ENCODE data around the gene CMIP. TPM values are rescaled to one million over a fixed set of nuclear protein-coding genes. Genes with fewer than 3 reads are reported as not detected.
A peak's percentile ranks its signal among the peaks of the same experiment; 100 is the strongest.

Gene CMIP
- total RNA-seq, 4 donors from 2014 or later, result 16.7 to 104 (median 43.6) TPM

DNA sequence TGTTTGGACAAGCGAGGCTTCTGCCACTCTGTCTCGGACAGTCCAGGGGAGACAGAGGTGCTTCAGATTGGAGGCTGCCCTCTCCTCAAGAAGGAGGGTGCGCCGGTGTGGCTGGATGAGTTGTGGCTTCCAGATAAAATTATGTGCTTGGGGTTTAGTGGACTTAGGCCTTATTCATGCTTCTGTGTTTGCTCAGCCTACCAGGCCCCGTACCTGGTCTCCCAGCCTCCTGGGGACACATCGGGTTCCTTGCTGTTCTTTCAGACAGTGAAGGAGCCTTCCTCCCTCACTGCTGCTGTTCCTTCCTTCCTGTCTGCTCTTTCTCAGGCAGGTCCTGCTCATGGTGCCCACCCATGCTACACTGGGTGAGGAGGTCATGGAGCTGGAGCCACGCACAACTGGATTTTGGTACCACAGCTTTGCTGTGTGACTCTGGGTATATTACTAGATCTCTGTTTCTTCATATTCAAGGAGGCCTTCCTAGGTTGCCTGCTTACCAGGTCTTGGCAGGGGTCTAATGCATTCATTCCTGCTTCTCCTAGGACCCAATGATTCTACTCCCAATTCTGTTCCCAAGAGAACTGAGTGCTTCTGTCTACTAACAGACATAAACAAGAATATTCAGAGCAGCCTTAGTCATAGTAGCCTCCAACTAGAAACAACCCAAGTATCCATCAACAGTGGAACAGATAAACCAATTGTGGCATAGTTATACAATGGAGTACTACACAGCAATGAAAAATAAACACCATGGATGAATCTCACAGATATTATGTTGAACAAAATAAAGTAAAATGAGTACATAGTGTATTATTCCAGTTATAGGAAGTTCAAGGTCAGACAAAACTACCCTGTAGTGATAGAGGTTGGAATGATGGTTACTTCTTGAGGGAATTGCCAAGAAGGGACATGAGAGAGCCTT lies 121.7 kb downstream of the CMIP start:
- H3K4me1 ChIP-seq, result no peaks in the 10 kb centered on the region
- H3K4me3 ChIP-seq, result no peak overlapping the region
- TF ChIP-seq, protein P1, sequence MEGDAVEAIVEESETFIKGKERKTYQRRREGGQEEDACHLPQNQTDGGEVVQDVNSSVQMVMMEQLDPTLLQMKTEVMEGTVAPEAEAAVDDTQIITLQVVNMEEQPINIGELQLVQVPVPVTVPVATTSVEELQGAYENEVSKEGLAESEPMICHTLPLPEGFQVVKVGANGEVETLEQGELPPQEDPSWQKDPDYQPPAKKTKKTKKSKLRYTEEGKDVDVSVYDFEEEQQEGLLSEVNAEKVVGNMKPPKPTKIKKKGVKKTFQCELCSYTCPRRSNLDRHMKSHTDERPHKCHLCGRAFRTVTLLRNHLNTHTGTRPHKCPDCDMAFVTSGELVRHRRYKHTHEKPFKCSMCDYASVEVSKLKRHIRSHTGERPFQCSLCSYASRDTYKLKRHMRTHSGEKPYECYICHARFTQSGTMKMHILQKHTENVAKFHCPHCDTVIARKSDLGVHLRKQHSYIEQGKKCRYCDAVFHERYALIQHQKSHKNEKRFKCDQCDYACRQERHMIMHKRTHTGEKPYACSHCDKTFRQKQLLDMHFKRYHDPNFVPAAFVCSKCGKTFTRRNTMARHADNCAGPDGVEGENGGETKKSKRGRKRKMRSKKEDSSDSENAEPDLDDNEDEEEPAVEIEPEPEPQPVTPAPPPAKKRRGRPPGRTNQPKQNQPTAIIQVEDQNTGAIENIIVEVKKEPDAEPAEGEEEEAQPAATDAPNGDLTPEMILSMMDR (IDR thresholded peaks at IDR 0.05), result no peak
- no peak for TF ChIP-seq POLR2A (IDR thresholded peaks at IDR 0.05)
- intact Hi-C loops (cut with DNase I; ENCODE audit: low total_unique reads), result no loop called here
- H3K36me3 ChIP-seq, result no peaks in the 10 kb centered on the region
- H3K27ac ChIP-seq, result no peak overlapping the region
- no peaks in the 10 kb centered on the region for H3K27me3 ChIP-seq
- DNase-seq, result no peak
- H3K9me3 ChIP-seq, result no peaks in the 10 kb centered on the region

DNA sequence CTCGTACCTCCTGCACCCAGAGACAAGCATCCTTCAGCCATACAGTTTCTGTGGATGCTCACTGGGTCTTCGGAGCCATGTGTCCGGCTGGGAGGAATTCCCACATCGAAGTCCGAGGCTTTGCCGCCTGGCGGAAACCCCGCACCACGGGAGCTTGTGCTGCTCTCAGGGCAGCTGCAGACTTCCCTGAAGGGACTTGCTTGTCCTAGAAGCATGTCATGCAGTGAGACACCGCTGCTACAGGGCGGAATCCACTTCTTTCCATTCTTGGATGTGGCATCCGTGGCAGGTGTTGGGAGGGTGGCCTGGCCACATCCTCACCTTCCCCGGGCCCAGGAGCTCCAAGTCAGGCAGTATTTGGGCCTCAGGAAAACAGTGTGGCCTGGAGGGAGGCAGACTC lies 122.5 kb downstream of the CMIP start:
- no peak for DNase-seq
- Histone ChIP-seq H3K4me1 (no peaks in the 10 kb centered on the region), H3K36me3 (no peaks in the 10 kb centered on the region), H3K4me3 (no peak overlapping the region), H3K27me3 (no peaks in the 10 kb centered on the region), H3K9me3 (no peaks in the 10 kb centered on the region), H3K27ac (no peak overlapping the region)
- TF ChIP-seq, protein P1 (IDR thresholded peaks at IDR 0.05), result no peak
- no peak for TF ChIP-seq POLR2A (IDR thresholded peaks at IDR 0.05)
- intact Hi-C loops (cut with DNase I; ENCODE audit: low total_unique reads), result no loop called here

DNA sequence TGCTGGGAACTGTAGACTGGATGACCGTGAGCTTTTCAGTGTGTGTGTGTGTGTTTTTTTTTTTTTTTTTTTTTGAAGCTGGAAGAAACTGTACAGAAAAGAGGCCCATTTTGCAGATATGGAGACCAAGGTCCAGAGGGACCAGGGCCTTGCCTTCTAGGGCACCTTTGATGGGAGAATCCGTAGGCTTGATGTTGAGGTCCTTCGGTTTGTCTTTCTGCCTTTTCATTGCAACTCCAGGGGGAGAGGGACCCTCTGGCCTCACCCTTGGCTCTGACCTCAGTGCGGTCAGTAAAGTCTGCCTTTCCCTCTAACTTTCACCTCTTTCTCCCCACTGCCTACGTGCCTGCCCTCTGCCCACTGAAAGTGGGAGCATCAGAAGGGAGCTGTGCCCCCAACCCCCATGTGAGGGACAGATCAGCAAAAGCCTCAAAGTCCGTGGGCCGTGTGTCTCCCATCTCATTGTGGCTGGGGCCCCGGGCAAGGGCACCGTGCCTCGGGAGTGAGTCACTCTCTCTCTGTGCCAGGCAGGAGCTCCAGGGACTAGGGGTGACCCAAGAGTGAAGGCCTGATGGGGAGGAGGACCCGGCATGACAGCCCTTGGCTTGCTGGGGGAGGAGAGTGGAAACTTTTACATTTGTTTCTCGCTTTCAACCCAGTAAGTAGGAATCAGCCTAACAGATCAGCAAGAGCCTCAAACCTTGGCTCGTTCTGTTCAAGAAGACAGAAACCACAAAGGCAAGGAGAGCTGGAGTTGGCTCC lies 123.6 kb downstream of the CMIP start:
- no peaks in the 10 kb centered on the region for H3K36me3 ChIP-seq
- no peaks in the 10 kb centered on the region for H3K4me1 ChIP-seq
- no peak overlapping the region for H3K4me3 ChIP-seq
- TF ChIP-seq, protein P1 (IDR thresholded peaks at IDR 0.05), result no peak
- TF ChIP-seq POLR2A (IDR thresholded peaks at IDR 0.05), result no peak
- H3K27ac ChIP-seq, result no peak overlapping the region
- H3K9me3 ChIP-seq, result no peaks in the 10 kb centered on the region
- intact Hi-C loops (cut with DNase I; ENCODE audit: low total_unique reads), result no loop called here
- peak in 1 of 2 donors; percentile 58 for DNase-seq
- no peaks in the 10 kb centered on the region for H3K27me3 ChIP-seq

DNA sequence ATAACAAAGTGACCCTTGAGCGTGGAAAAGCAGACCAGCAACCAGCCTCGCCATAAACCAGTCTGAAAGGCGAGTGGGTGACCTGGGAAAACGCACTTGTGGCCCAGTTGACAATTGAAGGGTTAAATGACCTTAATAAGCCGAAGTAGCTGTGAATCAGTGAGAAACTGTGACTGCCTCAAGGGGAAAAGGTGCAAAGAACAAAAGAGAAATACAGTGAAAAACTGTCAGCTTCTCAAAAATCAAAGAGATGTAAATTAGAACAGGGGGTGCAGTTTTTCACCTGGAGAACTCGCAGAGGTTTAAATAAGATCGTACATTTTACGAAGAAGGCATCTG lies 124.1 kb downstream of the CMIP start:
- intact Hi-C loops (cut with DNase I; ENCODE audit: low total_unique reads), result no loop called here
- no peak for DNase-seq
- TF ChIP-seq POLR2A (IDR thresholded peaks at IDR 0.05), result no peak
- TF ChIP-seq, protein P1 (IDR thresholded peaks at IDR 0.05), result no peak
- Histone ChIP-seq H3K4me1 (no peaks in the 10 kb centered on the region), H3K9me3 (no peaks in the 10 kb centered on the region), H3K27ac (no peak overlapping the region), H3K36me3 (no peaks in the 10 kb centered on the region), H3K27me3 (no peaks in the 10 kb centered on the region), H3K4me3 (no peak overlapping the region)
